Measurements from ENCODE around the gene PLEKHG5. TPM values are rescaled to one million over a fixed set of nuclear protein-coding genes. Genes with fewer than 3 reads are reported as not detected.
"Not testable (repeated sequence)": the region's sequence is repeated elsewhere in the genome, so short reads cannot be mapped to it uniquely, and the experiment has no call there.

The PLEKHG5 gene
- polyA plus RNA-seq, 3 donors = 12.8 to 24.6 (median 18.4) TPM

DNA sequence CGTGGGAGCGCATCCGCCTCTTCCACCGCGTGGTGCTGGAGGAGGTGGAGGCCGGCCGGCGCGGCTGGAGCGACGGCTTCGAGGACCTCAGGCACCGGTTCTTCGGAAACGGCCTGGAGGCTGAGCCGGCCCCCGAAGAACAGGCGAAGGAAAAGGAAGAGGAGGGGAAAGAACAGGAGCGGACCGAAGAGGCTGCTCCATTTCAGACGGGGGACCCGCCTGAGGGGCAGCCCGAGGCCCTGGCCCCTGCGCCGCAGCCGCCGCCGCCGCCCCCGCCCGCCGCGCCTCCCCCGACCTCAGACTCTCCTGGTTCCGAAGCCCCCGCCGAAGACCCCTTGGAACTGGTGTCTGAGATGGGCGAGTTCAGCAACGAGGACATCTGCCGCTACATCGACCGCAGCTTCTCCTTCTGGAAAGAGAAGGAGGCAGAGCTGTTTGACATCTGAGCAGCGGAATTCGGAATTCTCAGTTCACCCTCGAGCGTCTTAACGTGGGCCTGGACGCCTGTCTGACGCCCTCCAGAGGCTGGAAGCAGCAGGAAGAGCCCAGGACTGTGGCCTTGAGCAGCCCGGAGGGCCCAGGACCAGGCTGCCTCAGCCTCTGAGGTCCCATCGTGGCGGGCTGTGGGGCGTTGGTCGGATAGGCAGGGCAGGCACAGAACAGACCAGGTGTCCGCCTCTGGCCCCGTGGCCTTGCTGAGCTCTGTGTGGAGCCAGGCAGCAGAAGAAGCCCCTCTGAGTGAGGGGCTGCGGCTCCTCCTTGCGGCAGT lies 35.5 kb downstream of the PLEKHG5 start:
- not testable (repeated sequence) for DNase-seq (ENCODE audit: extremely low read depth in 1 of 11, low read depth in 9 of 11, low spot score in 4 of 11)

- no peak for DNase-seq (ENCODE audit: extremely low read depth in 1 of 11, low read depth in 9 of 11, low spot score in 4 of 11)
These were observed 36.4 kb downstream of the PLEKHG5 start for GRCh38 chr1:6454856-6455751.

DNA sequence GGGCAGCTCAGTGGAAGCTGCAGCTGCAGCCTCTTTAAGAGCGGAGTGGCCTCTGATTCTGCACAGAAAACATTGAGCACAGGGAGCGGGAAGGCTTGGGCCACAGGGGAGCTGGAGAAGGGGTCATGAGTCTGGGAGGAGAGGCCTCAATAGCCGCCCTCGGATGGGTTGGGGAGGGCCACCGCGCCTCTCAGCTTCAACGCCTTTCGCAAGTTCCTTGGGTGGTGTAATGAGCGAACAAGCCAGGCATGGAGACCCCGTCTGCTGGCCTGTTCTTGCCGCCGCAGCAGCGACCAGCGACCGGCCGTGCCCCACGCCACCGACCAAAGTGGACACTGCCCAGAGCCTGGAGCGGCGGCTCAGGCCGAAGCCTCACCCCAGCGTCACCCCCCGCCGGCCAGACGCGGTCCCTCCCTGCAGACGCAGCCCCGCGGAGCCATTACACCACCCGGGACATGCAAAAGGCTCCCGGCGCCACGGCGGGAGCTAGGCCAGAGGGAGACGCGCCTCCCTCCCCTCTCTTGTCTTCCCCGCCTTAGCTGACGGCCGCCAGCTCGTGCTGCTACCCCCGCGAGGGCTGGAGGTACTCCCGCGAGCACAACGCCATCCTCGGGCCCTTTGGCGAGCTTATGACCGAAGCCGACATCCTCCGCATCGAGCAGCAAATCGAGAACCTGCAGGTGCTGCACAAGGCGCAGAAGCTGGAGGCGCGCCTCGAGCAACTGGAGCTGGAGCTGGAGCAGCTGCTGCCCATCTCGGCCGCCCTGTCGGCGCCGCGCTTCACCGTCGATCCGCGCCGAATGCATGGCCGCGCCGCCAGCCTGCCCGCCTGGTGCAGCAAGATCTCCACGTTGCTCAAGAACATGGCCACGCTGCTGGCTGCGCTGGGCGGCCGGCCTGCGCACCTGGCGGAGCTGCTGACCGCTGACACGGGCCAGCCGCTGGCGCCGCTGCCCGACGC lies 37.3 kb downstream of the PLEKHG5 start:
- DNase-seq (ENCODE audit: extremely low read depth in 1 of 11, low read depth in 9 of 11, low spot score in 4 of 11) = not testable (repeated sequence)

DNA sequence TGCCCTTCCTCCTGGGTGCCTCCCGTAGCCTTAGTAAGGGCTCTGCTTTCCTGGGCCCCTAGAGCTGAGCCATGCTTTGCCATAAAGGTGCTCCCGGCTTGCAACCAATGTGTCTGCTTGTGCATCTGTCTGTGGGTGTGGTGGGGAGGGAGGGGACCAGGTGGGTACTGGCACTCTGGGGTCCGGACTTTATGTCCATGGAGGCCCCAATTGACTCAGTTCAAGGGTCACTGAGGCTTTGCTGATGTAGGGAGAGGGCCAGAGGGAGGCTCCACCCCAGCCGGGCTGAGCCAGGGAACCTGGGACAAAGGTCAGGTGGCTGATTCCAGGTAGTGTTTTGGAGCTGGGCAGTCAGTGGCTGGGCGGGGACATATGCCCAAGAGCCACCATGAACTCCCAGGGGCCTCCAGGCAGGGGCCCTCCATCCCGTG lies 40.5 kb downstream of the PLEKHG5 start:
- DNase-seq (ENCODE audit: extremely low read depth in 1 of 11, low read depth in 9 of 11, low spot score in 4 of 11) = no peak

DNA sequence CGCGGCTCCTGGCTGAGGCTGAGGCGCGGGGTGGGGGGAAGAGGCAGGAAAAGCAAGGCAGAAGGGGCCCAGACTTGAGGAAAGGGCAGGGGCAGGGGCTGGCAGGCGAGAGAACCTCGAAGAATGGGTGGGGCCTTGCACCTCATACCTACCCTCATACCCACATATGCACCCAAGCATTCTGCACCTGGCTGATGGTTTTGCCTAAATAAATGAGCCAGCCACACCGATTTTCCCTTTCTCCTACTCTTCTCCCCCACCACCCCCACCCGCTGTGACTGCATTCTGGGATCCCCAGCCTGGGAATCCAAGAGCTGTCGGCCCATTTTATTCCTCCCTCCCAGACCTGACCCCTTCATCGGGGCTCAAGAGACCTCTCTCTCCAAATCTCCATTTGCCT lies 41.0 kb downstream of the PLEKHG5 start:
- not testable (repeated sequence) for DNase-seq (ENCODE audit: extremely low read depth in 1 of 11, low read depth in 9 of 11, low spot score in 4 of 11)

DNA sequence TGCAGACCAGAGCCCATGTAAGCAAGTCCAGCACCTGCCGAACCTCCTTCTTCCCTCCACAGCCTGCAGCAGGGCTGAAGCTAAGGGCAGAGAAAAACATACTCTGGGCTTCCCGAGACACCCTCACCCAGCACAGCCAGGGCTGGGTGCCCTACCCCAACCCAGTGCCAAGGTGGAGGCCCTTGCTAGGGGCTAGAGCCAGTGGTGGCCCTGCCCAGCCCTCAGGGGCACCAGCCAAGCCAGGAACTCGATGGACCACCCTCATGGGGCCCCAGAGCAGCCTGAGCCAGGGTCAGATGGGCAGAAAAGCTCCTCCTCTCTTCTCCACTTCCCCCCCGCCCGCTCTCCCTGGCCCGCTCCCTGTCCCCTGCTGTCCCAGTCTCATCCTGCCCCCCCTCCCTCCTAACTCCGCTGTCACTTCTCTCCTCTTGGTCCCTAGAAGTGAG lies 41.4 kb downstream of the PLEKHG5 start:
- DNase-seq (ENCODE audit: extremely low read depth in 1 of 11, low read depth in 9 of 11, low spot score in 4 of 11) = no peak

DNA sequence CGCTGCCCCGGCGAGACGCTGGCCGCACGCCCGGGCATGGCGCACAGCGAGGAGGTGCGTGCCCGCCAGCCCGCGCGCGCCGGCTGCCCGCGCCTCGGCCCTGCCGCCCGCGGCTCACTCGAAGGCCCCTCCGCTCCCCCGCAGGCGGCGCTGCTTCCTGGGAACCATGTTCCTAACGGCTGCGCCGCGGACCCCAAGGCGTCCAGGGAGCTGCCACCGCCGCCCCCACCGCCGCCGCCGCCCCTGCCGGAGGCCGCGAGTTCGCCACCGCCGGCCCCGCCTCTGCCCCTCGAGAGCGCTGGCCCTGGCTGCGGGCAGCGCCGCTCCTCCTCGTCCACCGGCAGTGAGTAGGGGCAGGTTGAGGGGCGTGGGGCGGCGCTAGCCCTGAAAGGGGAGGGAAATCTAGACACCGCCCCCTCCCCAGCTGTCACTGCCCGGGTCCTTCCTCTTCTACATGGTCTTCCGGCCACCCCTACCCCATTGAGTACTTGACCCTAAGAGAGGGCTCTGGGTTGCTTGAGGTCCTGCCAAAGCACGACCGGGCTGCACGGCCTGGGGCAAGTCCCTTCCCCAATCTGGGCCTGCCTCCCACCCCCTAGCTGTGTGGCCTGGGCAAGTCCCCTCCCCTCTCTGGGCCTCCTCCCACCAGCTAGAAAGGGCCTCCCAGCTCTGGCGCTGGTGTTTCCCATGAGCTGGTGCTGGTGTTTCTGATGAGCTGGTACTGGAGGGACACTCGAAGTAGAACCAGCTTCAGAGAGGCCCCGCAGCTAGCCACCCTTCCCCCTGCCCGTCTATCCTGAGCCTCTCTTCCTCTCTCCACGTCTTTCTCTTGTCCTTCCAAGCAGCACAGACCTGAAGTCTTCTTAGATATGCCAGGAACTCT lies 42.5 kb downstream of the PLEKHG5 start:
- no peak for DNase-seq (ENCODE audit: extremely low read depth in 1 of 11, low read depth in 9 of 11, low spot score in 4 of 11)

DNA sequence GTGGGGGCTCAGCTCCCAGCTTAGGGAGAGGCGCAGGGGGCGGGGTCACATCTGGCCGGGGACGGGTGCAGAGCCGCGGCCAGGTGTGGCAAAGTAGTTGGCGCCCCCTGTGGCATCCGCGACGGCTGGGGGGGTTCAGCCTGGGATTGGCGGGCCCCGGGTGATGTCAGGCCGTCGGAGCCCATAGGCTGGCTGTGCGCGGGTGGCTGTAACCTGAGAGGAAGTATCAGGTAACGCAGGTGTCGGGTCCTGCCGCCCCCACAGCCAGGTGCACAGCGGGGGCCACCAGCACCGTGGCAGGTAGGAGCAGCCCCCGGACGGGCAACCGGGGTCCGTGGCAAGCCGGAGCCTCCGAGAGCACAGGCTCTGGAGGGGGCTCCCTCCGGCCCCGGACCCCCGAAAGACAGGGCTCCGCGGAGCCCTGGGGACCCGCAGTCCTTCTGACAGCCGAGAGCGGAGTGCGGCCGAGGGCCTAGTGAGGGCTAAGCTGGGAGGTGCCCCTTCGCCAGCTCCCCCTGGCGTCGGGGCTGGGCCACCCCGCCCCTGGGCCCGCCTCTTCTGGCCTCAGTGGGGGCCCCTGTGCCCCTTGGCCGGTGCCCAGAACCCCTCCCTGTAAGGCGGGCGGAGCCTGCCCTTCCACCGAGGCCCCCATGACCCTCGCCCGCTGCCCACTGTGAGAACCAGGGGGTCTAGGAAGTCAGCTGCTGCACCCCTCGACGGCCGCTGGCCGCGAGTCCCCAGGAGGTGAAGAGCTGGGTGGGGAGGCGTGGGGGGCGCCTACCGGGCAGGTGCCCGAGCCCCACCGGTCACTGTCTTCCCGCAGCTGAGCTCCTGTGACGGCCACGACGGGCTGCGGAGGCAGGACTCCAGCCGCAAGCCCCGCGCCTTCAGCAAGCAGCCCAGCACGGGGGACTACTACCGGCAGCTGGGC lies 43.4 kb downstream of the PLEKHG5 start:
- DNase-seq (ENCODE audit: extremely low read depth in 1 of 11, low read depth in 9 of 11, low spot score in 4 of 11) = peak in 1 of 11 donors; percentile 67

GRCh38 chr1:6447016-6447817 lies 44.2 kb downstream of the PLEKHG5 start:
- no peak for DNase-seq (ENCODE audit: extremely low read depth in 1 of 11, low read depth in 9 of 11, low spot score in 4 of 11)

- DNase-seq (ENCODE audit: extremely low read depth in 1 of 11, low read depth in 9 of 11, low spot score in 4 of 11) = no peak
These were observed 44.8 kb downstream of the PLEKHG5 start for GRCh38 chr1:6446665-6447015.

DNA sequence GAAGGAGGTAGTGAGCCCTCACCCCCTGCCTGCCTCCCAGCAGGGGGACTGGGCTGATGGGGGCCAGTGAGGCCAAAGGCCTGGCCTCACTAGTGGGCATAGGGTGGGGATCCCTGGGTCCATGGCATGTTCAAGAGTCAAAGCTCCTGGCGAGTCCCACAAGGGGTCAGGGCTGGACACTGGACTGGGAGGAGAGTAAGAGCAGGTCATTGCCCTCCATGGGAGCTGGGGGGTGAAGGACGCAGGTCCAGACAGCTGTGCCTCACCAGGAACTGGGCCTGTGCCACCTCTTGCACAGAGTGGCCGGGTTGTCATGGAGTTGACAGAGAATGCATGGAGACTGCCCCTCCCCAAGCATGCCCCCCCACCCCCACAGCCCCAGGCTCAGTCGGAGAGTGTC lies 45.5 kb downstream of the PLEKHG5 start:
- not testable (repeated sequence) for DNase-seq (ENCODE audit: extremely low read depth in 1 of 11, low read depth in 9 of 11, low spot score in 4 of 11)

DNA sequence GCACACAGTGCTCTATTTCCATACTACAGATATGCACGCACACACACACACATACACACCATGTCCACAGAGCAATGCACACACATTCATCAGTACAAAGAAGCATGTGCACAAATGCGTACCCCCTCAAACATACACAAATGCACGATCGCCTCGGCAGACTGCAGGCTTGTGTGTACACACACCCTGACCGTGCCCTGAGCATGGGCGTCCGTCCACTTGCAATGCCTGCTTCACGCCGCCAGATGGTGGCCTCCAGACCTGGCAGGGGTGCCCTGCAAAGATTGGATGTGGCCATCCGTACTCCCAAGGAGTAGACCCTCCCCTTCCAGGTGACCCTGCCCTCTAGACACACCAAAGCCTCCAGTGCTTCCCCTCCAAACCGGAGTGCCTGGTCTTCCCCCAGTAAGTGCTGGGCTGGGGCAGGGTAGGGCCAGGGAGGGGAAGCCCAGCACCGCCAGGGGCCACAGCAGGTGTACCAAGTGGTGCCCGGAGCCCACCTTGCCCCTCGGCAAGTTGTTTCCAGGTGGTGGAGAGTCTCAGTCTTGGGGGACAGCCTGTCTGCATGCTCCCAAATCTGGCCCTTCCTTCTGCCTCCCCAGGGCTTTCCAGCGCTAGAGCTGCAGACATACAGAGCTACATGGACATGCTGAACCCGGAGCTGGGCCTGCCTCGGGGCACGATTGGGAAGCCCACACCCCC lies 46.3 kb downstream of the PLEKHG5 start:
- DNase-seq (ENCODE audit: extremely low read depth in 1 of 11, low read depth in 9 of 11, low spot score in 4 of 11) = no peak

DNA sequence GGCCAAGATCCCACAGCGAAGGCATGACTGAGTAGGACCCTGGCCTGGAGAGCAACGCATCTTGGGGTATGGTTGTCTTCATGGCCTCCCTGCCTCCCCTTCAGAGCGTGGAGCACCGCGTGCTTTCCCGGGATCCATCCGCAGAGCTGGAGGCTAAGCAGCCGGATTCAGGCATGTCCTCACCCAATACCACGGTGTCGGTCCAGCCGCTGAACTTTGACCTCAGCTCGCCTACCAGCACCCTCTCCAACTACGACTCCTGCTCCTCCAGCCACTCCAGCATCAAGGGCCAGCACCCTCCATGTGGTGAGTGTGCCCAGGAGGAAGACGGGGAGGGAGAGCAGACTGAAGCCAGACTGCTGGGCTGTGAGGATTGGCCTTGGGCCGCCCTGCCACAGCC lies 47.1 kb downstream of the PLEKHG5 start:
- DNase-seq (ENCODE audit: extremely low read depth in 1 of 11, low read depth in 9 of 11, low spot score in 4 of 11) = no peak

DNA sequence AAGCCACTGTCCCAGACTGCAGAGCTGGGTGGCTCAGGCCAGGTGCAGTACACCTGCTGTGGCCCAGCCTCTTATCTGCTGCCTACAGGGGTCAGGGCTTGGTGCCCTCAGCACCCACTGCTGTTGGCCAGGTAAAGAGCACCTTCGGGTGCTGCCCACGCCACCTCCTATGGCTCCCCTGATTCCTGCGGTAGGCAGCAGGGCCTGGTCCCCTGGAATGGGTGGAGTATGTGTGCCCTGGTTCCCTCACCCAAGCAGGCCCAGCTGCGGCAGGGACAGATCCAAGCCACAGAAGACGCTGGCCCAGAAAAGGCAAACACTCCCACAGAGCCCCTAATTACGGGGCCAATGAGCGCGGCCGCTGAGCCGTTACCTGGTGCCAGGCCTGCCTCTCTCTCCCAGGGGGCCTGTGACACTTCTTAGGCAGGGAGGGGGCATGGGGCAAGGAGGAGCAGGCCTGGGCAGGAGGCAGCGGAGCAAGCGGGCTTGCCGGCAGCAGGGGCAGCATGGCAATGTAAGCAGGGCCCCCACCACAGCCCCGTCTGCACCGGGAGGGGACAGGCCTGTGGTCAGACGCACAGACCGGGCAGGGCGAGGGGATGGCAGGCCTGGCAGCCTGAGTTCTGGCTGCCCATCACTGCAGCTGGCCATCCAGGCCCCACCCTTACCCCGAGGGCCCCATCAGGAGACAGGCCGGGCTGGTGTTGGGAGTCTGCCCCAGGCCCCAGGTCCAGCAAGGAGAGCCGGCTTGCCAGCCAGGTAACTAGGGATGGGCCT lies 47.9 kb downstream of the PLEKHG5 start:
- no peak for DNase-seq (ENCODE audit: extremely low read depth in 1 of 11, low read depth in 9 of 11, low spot score in 4 of 11)

GRCh38 chr1:6441586-6441985 lies 49.9 kb downstream of the PLEKHG5 start:
- no peak for DNase-seq (ENCODE audit: extremely low read depth in 1 of 11, low read depth in 9 of 11, low spot score in 4 of 11)

Measured in renal cortex interstitium (tissue), 11 donors.